Type B pancreatic cell (in vitro differentiated cells): ENCODE data around the gene KLC4. TPM values are rescaled to one million over a fixed set of nuclear protein-coding genes. Genes with fewer than 3 reads are reported as not detected.

Experiments
- DNase-seq: peaks from one replicate; pipeline ENCODE4 v3.0.0; 2021; ENCODE audit warnings: mixed read lengths; ENCODE audit not compliant: unreplicated experiment; ENCODE audit errors: extremely low spot score
- H3K27ac Mint-ChIP-seq: 2 replicates; pipeline ENCODE4 v1.8.0; 2021; ENCODE audit warnings: mild to moderate bottlenecking, mixed read lengths
- H3K27me3 Mint-ChIP-seq: 2 replicates; pipeline ENCODE4 v1.8.0; 2021; ENCODE audit warnings: mixed read lengths
- H3K36me3 Mint-ChIP-seq: 2 replicates; pipeline ENCODE4 v1.8.0; 2021; ENCODE audit warnings: mixed read lengths
- H3K4me1 Mint-ChIP-seq: one replicate; pipeline ENCODE4 v1.8.0; 2021; ENCODE audit warnings: mixed read lengths; ENCODE audit not compliant: unreplicated experiment
- H3K4me3 Mint-ChIP-seq: 2 replicates; pipeline ENCODE4 v1.8.0; 2021; ENCODE audit warnings: mild to moderate bottlenecking, mixed read lengths
- H3K9me3 Mint-ChIP-seq: 2 replicates; pipeline ENCODE4 v1.8.0; 2021; ENCODE audit warnings: mixed read lengths
- long read RNA-seq: library from polyadenylated mRNA; unstranded; transcript quantifications from one replicate; pipeline ENCODE4 v2.0.0, GENCODE V29; 2020
- total RNA-seq: library from RNA; stranded (reverse); gene quantifications from 2 replicates; pipeline ENCODE4 v1.2.1, GENCODE V29; 2021; ENCODE audit warnings: low replicate concordance
- TF ChIP-seq, protein P1 (sequence below): fragments of 200-600 bp; sonication (generic); conservative IDR thresholded peaks from 2 replicates; pipeline ENCODE4 v1.5.0; 2021; ENCODE audit warnings: antibody characterized with exemption, mild to moderate bottlenecking

KLC4 gene
- 33.2 and 36.4 TPM in 2 replicates for total RNA-seq
- long read RNA-seq, partial matches to known transcripts = 2 of 2 reads
- long read RNA-seq, other reads (novel, unspliced or antisense) = 0 of 2 reads

DNA sequence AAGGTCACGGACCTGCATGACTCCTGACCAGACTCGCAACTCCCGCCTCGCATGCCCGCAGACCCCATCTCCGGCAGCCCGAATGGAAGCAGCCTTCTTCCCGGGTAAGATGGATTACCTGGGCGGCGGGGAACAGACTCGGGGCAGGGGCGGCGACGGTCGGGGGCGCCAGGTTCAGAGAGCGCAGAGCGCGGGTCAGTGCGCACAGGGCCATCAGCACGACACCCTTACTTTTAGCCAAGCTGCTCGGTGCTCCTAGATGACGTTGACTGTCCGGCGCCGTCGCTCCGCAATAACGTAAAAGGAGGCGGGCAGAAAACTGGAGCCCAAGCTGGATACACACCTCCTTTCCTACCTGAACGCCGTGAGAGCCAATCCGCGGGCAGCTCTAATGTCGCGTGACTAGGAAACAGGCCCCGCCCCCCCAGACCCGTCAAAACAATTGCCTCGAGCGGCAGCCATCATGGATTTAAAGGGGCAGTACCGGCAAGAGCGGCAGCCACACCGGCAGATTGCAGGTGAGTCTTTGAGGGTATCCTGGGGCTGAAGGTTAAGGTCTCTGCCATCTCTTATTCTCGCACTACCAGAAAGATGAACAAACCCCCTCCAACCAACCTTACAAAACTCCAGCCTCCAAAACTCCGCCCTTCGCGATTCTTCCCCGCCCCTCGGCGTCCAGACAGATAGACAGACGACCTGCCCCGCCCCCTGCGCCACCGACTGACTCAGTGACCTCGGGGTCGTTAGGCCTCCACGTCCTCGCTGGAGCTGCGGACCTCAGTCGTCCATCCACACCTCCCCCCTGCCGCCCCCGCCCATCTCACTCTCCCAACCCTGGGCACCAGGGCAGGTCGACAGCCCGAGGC is at the start of gene KLC4, which contains the start of gene MRPL2:
TSS of gene KLC4 (plus strand) at position 464 of the 866 bp plus-strand sequence. CDS start 1,705 bp downstream, outside the sequence.
TSS of gene MRPL2 (minus strand) at position 267 of the 866 bp plus-strand sequence. CDS start at position 214, 53 bp downstream.
- peaks cover 37% of the 10 kb centered on the region for H3K4me1 Mint-ChIP-seq
- H3K9me3 Mint-ChIP-seq = no peaks in the 10 kb centered on the region
- H3K27ac Mint-ChIP-seq = peak within 1 kb of the TSS; percentile 99
- DNase-seq = peak; percentile 96
- TF ChIP-seq, protein P1, sequence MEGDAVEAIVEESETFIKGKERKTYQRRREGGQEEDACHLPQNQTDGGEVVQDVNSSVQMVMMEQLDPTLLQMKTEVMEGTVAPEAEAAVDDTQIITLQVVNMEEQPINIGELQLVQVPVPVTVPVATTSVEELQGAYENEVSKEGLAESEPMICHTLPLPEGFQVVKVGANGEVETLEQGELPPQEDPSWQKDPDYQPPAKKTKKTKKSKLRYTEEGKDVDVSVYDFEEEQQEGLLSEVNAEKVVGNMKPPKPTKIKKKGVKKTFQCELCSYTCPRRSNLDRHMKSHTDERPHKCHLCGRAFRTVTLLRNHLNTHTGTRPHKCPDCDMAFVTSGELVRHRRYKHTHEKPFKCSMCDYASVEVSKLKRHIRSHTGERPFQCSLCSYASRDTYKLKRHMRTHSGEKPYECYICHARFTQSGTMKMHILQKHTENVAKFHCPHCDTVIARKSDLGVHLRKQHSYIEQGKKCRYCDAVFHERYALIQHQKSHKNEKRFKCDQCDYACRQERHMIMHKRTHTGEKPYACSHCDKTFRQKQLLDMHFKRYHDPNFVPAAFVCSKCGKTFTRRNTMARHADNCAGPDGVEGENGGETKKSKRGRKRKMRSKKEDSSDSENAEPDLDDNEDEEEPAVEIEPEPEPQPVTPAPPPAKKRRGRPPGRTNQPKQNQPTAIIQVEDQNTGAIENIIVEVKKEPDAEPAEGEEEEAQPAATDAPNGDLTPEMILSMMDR = no peak
- H3K27me3 Mint-ChIP-seq = no peaks in the 10 kb centered on the region
- peak within 1 kb of the TSS; percentile 98 for H3K4me3 Mint-ChIP-seq
- peaks cover 8% of the 10 kb centered on the region for H3K36me3 Mint-ChIP-seq

DNA sequence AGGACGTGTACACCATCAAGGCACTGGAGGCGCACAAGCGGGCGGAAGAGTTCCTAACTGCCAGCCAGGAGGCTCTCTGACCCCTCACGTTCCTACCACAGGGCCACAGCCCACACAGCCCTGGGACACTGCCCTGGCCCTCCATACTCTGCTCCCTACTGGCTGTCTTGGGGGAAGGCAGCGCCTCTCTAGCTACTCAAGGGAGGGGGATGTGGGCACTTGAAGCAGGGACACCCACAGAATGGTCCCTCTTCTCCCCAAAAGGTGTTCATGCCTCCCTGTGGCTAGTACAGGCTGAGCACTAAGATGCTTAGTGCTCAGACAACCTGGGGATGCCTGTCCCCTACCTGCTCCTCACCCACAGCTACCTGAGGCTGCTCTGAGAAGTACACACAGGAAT is 48.2 kb upstream of the KLC4 start:
- H3K9me3 Mint-ChIP-seq = no peaks in the 10 kb centered on the region
- TF ChIP-seq, protein P1 = no peak
- H3K27ac Mint-ChIP-seq = no peak overlapping the region
- no peak overlapping the region for H3K4me3 Mint-ChIP-seq
- no peak for DNase-seq
- no peaks in the 10 kb centered on the region for H3K27me3 Mint-ChIP-seq
- H3K36me3 Mint-ChIP-seq = peaks cover 9% of the 10 kb centered on the region
- peaks cover 22% of the 10 kb centered on the region for H3K4me1 Mint-ChIP-seq

DNA sequence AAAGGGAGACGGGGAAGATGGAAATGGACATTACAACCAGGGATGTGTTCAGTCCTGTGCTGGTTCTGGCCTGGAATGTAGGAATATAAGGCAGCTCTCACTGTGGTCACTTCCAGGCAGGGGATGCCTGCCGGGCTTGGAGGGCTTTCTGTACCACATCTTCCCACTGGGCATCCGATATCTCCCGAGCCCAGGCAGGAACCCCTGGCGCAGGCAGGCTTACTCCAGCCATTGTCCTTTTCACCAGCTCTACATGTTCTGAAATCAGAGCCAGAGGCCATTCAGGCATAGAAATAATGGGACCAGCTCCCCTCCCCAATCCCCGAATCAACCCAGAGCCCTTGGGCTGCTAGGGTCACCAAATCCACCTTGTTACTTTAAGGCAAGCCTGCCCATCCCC is 47.1 kb upstream of the KLC4 start:
- Mint-ChIP-seq H3K9me3 (no peaks in the 10 kb centered on the region), H3K27me3 (no peaks in the 10 kb centered on the region), H3K36me3 (peaks cover 7% of the 10 kb centered on the region), H3K27ac (no peak overlapping the region), H3K4me3 (peak overlapping the region; percentile 98), H3K4me1 (peaks cover 26% of the 10 kb centered on the region)
- no peak for DNase-seq
- TF ChIP-seq, protein P1 = no peak

DNA sequence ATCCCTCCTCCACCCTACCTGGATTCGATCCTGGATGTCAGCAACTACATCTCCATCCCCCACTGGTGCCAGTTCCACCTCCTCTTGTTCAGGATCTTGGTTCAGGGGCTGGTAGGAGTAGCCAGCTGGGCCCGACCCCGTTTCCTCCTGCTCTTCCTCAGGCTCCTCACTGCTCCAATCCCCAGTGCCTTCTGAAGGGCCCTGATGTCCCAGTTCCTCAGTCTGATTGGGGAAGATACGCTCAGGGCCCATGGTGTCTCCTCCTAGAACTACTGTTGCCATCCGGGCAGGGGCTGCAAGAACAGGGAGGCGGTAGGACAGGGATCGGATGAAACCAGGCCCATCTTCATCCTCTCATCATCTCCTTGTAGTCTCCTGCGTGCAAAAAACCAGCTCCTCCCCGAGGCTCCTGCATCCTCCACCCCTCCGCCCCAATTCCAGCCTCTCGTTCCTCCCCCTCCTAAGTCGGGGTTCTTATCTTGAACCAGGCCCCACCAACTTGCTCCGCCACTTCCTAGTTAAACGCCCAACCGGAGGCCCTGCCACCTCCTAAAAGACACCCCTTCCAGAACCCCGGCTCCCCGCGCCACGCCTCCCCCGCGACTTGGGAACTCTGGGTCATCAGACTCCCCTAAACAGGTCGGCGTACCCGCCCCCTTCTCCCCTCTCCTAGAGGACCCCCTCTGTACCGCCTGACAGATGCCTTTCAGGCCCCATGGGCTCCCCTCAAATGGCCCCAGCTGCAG is 46.2 kb upstream of the KLC4 start:
- Mint-ChIP-seq H3K27me3 (no peaks in the 10 kb centered on the region), H3K4me3 (peak overlapping the region; percentile 98), H3K4me1 (peaks cover 26% of the 10 kb centered on the region), H3K36me3 (peaks cover 3% of the 10 kb centered on the region), H3K9me3 (no peaks in the 10 kb centered on the region), H3K27ac (peak overlapping the region; percentile 92)
- TF ChIP-seq, protein P1 = no peak
- DNase-seq = no peak

DNA sequence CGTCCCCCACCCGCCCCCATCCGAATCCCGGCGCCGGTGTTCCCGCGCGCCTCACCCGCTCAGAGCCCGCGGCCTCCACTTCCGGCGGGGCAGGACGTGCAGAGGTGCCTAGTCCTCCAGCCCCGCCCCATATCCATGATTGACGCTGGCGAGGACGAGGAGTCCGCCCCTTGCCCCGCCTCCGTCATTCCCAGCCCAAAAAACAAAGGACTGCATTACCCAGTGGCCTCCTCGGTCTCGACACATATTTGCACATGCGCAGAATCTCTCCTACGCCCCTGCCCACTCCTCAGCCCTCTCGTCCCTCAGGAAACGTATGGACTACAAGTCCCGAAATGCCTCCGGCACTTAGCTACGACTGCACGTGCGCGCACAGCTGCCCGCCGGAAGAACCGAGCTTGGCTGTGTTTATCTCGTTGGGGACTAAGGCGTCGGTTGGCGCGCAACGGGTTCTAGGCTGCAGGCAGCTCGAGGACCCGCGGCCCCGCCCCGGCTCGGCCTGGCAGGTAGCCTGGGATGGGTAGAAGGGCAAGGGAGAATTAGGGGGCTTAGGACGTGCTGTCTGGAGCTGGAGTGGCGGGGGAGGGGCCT is 45.5 kb upstream of the KLC4 start, which contains the start of the genes KLHDC3 and MEA1:
TSS of gene KLHDC3 (plus strand) at position 407 of the 591 bp plus-strand sequence. CDS start 2,944 bp downstream, outside the sequence.
TSS of gene MEA1 (minus strand) at position 104 of the 591 bp plus-strand sequence. CDS start 133 bp downstream, outside the sequence.
- no peaks in the 10 kb centered on the region for H3K27me3 Mint-ChIP-seq
- H3K27ac Mint-ChIP-seq = peak within 1 kb of the TSS; percentile 92
- no peaks in the 10 kb centered on the region for H3K9me3 Mint-ChIP-seq
- TF ChIP-seq, protein P1 = no peak
- peaks cover 8% of the 10 kb centered on the region for H3K36me3 Mint-ChIP-seq
- peak within 1 kb of the TSS; percentile 98 for H3K4me3 Mint-ChIP-seq
- H3K4me1 Mint-ChIP-seq = peaks cover 26% of the 10 kb centered on the region
- DNase-seq = peak; percentile 99
